ENCODE measurements around the gene ATXN2. TPM values are rescaled to one million over a fixed set of nuclear protein-coding genes. Genes with fewer than 3 reads are reported as not detected.
"Not testable (repeated sequence)": the region's sequence is repeated elsewhere in the genome, so short reads cannot be mapped to it uniquely, and the experiment has no call there.

Gene ATXN2
- total RNA-seq, 2 donors from 2014 or later, result 40.4 to 54.7 TPM

DNA sequence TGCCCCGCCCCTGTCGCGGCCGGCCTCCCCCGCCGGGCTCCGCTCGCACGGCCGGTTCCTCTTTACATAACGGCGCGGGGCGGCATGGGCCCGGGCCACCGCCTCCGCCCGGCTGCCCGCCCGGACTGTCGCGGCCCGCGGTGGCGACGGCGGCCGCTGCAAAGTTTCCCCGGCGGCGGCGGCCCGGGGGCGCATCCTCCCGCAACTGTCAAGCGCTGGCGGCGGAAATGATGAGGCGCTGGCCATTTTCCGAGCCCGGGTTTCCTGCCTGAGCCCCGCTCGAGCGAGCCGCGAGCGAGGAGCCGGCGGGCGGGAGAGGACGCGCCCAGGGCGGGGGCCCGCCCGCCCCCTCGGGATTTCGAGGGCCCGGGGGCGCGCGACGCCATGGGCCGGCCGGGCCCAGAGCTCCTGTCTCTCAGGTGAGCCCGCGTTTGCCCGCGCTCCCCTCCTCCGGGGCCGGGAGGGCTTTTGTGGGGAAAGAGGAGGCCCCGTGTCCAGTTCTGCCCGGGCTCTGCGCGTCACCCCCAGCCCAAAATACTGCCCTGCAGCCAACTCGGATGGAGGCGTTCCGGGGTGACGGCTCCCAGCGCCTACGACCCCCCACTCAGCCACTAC lies 193.1 kb downstream of the ATXN2 start, which contains the start of gene SH2B3:
TSS of gene SH2B3 (plus strand) at position 65 of the 615 bp plus-strand sequence. CDS start 12,223 bp downstream, outside the sequence.
- H3K4me1 Mint-ChIP-seq, result peaks cover 41% of the 10 kb centered on the region
- peak; percentile 44 for ATAC-seq (replicated peaks)

GRCh38 chr12:111405149-111405858 lies 193.8 kb downstream of the ATXN2 start:
- peak overlapping the region; percentile 79 for H3K27ac Mint-ChIP-seq
- peak; percentile 67 for ATAC-seq (replicated peaks)
- peak overlapping the region; percentile 79 for H3K4me3 Mint-ChIP-seq
- peaks cover 41% of the 10 kb centered on the region for H3K4me1 Mint-ChIP-seq
- peaks cover 5% of the 10 kb centered on the region for H3K36me3 Mint-ChIP-seq (ENCODE audit: low read depth)
- H3K9me3 Mint-ChIP-seq, result no peaks in the 10 kb centered on the region
- peaks cover 1% of the 10 kb centered on the region for H3K27me3 Mint-ChIP-seq

More for the DNA sequence above, 193.1 kb downstream of the ATXN2 start, which contains the start of gene SH2B3:
- Mint-ChIP-seq H3K9me3 (no peaks in the 10 kb centered on the region), H3K4me3 (peak within 1 kb of the TSS; percentile 92), H3K36me3 (ENCODE audit: low read depth) (peaks cover 5% of the 10 kb centered on the region), H3K27me3 (no peaks in the 10 kb centered on the region), H3K27ac (peak within 1 kb of the TSS; percentile 82)

- peak overlapping the region; percentile 79 for H3K4me3 Mint-ChIP-seq
- H3K27me3 Mint-ChIP-seq, result peaks cover 3% of the 10 kb centered on the region
- ATAC-seq (replicated peaks), result peak; percentile 20
- peaks cover 43% of the 10 kb centered on the region for H3K4me1 Mint-ChIP-seq
- peaks cover 2% of the 10 kb centered on the region for H3K9me3 Mint-ChIP-seq
- peaks cover 5% of the 10 kb centered on the region for H3K36me3 Mint-ChIP-seq (ENCODE audit: low read depth)
- peak overlapping the region; percentile 79 for H3K27ac Mint-ChIP-seq
Observed at GRCh38 chr12:111404362-111405148, 194.6 kb downstream of the ATXN2 start.

DNA sequence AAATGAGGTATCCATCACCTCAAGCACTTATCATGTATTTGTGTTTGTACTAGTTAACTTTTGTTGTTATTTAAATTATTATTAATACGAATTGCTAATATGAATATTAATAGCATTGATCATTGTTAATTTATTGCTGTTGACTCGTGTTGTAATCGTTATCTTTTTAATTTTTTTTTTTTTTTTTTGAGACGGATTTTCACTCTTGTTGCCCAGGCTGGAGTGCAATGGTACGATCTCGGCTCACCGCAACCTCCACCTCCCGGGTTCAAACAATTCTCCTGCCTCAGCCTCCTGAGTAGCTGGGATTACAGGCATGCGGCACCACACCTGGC lies 196.7 kb downstream of the ATXN2 start:
- Mint-ChIP-seq H3K4me1 (peaks cover 37% of the 10 kb centered on the region), H3K4me3 (peak overlapping the region; percentile 79)
- not testable (repeated sequence) for H3K27me3 Mint-ChIP-seq; H3K27ac Mint-ChIP-seq; H3K9me3 Mint-ChIP-seq; H3K36me3 Mint-ChIP-seq (ENCODE audit: low read depth); ATAC-seq (replicated peaks)

Other genes starting within 250 kb of the ATXN2 start
- gene PHETA1, start 230.2 kb downstream of the ATXN2 start, total RNA-seq, result 1 to 10 TPM; 1.1 to 1.2 TPM
- gene SH2B3, start 193.4 kb downstream of the ATXN2 start, total RNA-seq, result 10 to 100 TPM in 1 of 2 donors, 1 to 10 TPM in 1; 8.5 to 12.1 TPM
- 10 to 100 TPM; 15.8 to 16.4 TPM for gene BRAP, start 86.6 kb upstream of the ATXN2 start, total RNA-seq
- 10 to 100 TPM; 28.7 to 40.2 TPM for gene ACAD10, start 86.7 kb upstream of the ATXN2 start, total RNA-seq
- gene ALDH2, start 167.6 kb upstream of the ATXN2 start, total RNA-seq, result 1 to 10 TPM in 1 of 2 donors, under 1 TPM in 1; 0.43 to 2.0 TPM
- gene MAPKAPK5, start 242.9 kb upstream of the ATXN2 start, total RNA-seq, result 10 to 100 TPM; 42.7 to 46.7 TPM

All from activated T-helper 17 cell treated with anti-CD3 and anti-CD28 coated beads, Interleukin-2, amount 50 U/mL, for 72 hours (primary cell).